ENCODE measurements around the gene FLG2.

The FLG2 gene

GRCh38 chr1:152359906-152360305, at the start of gene FLG2:
TSS of gene FLG2 (minus strand) at chr1:152360006. CDS start at chr1:152358884, 1,122 bp downstream.
- no peak for DNase-seq (ENCODE audit: low spot score)

DNA sequence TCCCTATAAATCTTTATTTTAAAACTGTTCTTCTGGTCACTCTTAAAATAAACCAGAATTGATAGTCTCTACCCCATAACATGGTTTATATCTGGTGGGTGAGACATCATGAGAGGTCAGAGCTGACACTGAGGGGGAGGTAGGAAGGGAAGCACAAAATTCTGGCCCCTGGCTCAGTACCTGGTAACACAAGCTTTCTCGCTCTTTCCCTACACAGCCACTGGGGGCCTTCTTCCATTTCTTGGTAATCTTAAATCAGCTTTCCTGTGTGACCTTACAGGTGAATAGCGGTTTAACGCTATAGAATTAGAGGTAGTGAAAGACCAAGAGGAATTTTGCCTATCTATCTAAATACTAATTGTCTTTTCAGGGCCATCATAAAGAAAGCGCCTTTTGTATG, 48.9 kb upstream of the FLG2 start:
- DNase-seq (ENCODE audit: low spot score): no peak

DNA sequence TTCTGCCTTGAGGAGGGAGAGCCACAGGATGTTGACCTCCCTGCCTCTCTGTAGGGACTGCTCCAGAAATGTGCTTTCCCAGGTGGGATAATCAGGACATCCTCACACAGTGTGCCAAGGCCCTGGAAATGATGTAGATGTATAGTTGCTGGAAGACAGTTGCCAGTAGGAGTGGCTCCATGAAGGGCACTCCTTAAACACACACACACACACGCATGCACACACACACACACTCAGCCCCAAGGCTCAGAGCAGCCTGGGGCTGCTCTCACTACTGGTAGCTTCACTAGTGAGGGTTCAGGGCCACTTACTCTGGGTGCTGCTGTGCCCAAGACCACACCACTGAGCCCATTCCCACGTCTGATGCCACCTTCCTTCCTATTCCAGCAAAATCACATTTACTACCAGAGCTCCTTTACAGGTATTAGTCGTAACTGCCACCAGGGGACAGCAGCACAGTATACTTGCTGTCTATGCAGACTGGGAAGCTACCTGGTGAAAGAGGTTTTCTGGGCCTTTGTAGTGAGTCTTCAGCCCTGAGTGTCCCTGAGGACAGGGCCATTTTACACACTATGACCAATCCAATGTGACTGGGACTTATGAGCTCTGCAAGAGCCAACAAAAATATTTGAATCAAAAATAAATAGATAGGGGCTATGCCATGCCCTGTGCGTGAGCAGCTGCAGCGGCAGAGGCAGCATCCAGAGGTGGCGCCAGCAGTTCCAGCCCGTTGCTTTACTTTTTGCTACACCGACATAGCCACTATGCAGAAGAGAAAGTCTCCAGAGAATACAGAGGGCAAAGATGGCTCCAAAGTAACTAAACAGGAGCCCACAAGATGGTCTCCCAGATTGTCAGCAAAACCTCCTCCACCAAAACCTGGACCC, 39.2 kb upstream of the FLG2 start:
- DNase-seq (ENCODE audit: low spot score): no peak

DNA sequence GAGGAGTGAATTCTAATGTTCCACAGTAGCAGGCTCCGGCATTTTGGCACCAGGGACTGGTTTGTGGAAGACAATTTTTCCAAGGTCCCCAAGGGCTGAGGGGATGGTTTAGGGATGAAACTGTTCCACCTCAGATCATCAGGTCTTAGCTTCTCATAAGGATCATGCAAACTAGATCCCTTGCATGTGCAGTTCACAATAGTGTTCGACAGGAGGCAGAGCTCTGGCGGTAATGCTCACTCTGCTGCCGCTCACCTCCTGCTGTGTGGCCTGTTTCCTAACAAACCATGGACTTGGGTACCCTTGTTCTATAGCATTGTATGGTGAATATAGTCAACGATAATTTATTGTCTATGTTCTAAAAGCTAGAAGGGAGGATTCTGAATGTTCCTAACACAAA, 37.7 kb upstream of the FLG2 start:
- no peak for DNase-seq (ENCODE audit: low spot score)

DNA sequence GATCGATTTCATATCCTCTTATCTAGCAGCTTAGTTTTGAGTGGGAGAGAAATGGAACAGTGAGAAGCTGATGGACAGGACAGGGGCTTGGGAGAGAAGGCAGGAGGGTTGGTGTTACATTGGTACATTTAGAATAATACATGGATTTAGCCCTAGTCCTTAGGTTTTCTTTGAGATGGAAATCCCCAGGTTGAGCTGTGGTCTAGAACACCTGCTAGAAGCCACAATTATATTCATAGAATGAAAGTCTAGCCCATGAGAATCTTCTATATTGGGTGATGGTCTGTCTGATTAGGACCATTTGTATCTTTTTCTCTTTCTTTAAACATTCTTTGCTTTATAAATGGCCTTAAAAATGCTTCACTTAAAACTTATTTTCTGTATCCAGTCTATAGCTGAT, 34.3 kb upstream of the FLG2 start:
- DNase-seq (ENCODE audit: low spot score): no peak

- no peak for DNase-seq (ENCODE audit: low spot score)
These were observed 33.1 kb upstream of the FLG2 start for GRCh38 chr1:152392909-152393308.

DNA sequence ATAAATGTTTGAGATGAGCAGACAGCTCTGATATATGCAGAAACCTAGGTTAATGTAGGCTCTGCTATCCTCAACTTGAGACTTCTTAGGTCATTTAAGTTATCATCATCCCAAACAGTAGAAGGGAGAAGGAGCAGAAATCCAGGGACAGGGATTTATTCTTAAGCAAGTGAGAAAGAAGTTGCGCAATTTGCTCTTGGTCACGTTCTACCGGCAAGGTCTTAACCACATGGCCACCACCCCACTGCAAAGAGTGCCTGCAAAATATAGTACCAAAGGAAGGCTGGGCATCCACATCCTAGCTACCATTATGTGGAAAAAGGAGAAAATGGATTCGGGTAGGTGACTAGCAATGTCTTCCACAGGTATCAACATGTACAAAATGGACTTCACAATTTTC, 29.1 kb upstream of the FLG2 start:
- DNase-seq (ENCODE audit: low spot score): no peak

GRCh38 chr1:152386940-152387339, 27.1 kb upstream of the FLG2 start:
- no peak for DNase-seq (ENCODE audit: low spot score)

GRCh38 chr1:152380932-152381331, 21.1 kb upstream of the FLG2 start:
- DNase-seq (ENCODE audit: low spot score): no peak

GRCh38 chr1:152374451-152374850, 14.6 kb upstream of the FLG2 start:
- DNase-seq (ENCODE audit: low spot score): no peak

- DNase-seq (ENCODE audit: low spot score): no peak
These were observed 12.9 kb upstream of the FLG2 start for GRCh38 chr1:152372672-152373071.

- DNase-seq (ENCODE audit: low spot score): no peak
These were observed 7.6 kb upstream of the FLG2 start for GRCh38 chr1:152367436-152367835.

- DNase-seq (ENCODE audit: low spot score): no peak
These were observed 3.1 kb downstream of the FLG2 start for GRCh38 chr1:152356736-152357135.

GRCh38 chr1:152349611-152350010, 10.2 kb downstream of the FLG2 start:
- DNase-seq (ENCODE audit: low spot score): no peak

DNA sequence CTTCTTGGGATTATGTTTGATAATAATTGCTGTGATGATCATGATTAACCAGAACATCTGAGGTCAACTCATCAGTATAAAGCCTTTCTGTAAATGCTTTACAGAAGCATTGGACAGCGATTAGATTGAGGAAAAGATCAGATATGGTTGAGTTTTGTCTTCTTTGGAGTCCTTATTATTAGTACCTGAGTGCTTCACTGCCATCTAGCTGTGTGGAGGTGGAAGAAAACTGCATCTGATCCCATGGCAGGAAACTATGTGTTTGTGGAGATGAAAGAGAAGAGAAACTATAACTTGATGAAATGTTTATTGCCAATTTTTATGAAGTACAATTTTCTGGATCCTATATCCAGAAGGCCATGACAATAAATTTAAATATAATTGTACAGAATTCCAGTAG, 11.4 kb downstream of the FLG2 start:
- DNase-seq (ENCODE audit: low spot score): no peak

DNA sequence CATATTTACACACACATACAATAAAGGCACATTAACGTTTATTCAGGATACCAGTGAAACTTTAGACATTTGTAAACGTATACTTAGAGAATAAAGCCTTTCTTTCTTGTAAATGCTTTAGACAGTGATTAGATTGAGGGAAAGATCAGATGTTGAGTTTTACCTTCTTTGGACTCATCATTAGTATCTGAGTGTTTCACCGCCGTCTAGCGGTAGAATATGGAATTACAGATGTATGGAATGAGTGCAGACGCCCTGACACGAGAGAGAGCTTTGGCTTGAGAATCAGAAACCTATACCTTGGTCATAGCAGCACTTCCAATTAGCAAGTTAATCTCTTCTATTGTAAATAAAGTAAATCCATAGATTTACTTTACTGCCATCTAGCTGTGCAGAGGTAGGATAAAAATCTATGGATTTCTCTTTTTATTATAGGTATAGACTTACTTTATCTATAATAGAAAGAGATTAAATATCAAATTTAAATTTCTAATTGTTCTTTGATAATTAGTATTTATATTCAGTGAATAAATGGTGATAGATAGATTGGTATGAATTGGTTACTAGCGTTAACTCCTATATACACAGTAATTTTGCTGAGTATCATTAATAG, 12.6 kb downstream of the FLG2 start:
- peak; percentile 38 for DNase-seq (ENCODE audit: low spot score)

DNA sequence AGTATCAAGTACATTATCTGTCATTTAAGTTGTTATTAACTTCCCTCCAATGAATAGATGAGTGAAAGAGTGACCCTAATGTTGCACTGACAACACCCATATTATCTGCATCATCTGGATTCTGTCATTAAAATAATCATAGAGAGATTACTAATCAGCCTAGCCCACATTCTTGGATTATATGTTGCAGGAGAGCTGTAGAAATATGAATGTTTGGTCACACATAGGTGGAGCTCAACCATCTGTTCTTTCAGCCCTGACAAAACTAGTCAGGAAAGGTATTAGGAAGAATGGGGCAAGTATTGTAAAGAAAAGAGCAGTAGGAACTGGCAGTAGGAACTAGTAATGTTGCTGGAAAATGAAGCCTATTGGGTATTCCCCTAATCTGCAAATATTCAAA, 15.4 kb downstream of the FLG2 start:
- DNase-seq (ENCODE audit: low spot score): no peak

GRCh38 chr1:152343006-152343405, 16.8 kb downstream of the FLG2 start:
- DNase-seq (ENCODE audit: low spot score): no peak

- no peak for DNase-seq (ENCODE audit: low spot score)
These were observed 24.4 kb downstream of the FLG2 start for GRCh38 chr1:152335399-152335798.

GRCh38 chr1:152328801-152329391, 30.9 kb downstream of the FLG2 start:
- DNase-seq (ENCODE audit: low spot score): no peak

DNA sequence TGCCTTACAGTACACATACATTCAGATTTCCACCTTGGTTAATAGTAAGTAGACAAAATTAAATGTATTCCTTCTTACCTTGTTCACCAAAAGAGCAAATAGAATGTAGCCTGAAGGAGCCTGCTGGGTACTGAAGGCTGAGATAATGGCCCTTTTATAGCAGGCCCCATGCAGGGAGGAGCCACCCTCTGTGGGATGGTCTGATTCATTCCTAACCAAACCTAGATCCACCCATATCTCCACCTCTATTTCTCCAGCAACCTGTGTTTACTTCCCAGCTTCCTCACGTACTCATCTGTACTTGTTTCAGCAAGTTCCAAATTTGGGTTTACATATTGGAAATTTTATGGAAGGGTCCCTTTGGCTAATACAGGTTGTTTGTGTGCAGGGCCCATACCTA, 34.7 kb downstream of the FLG2 start, which contains the start of gene FLG:
Gene FLG (minus strand): TSS at position 129 of the 400 bp plus-strand sequence. CDS start 9,783 bp downstream, outside the sequence.
- DNase-seq (ENCODE audit: low spot score): no peak

DNA sequence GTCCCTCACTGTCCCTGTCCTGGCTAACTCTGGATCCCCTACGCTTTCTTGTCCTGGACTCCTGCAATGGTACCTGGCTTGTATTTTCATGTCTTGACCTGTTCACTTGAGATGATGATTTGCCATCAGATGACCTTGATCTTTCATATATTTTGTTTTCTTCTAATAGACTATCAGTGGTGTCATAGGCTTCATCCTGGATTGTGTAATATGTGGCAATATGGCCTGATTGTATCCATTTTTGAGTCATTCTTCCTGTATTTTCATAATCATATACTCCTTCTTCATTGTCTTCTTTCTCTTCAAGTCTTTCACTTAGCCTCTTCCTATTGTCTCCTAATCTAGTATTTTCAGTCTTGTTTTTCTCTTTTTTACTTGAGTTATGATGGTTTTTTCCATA, 45.8 kb downstream of the FLG2 start:
- DNase-seq (ENCODE audit: low spot score): no peak

GRCh38 chr1:152313319-152313801, 46.4 kb downstream of the FLG2 start:
- DNase-seq (ENCODE audit: low spot score): no peak

All from Ammon's horn (tissue), 1 donor.